H9 (cell line): ENCODE data around the gene NSUN2. TPM values are rescaled to one million over a fixed set of nuclear protein-coding genes. Genes with fewer than 3 reads are reported as not detected.

Experiments
- DNase-seq: peaks from one replicate; pipeline ENCODE4 v3.0.0-alpha.2; 2017
- H2AFZ ChIP-seq: one replicate; pipeline ENCODE4 v1.6.1; 2013; ENCODE audit warnings: mild to moderate bottlenecking, low read length, control low read depth, moderate library complexity
- H2AK5ac ChIP-seq: 2 replicates; pipeline ENCODE4 v1.6.1; 2013; ENCODE audit warnings: low read length, control low read depth, mixed read lengths; ENCODE audit not compliant: insufficient read length
- H2BK120ac ChIP-seq: one replicate; pipeline ENCODE4 v1.6.1; 2013; ENCODE audit warnings: low read depth, mild to moderate bottlenecking, low read length, control low read depth, inconsistent platforms; ENCODE audit not compliant: poor library complexity, severe bottlenecking
- H2BK12ac ChIP-seq: 2 replicates; pipeline ENCODE4 v1.6.1; 2013; ENCODE audit warnings: low read length, control low read depth, mixed read lengths, low read depth; ENCODE audit not compliant: insufficient read length
- H2BK15ac ChIP-seq: 2 replicates; pipeline ENCODE4 v1.6.1; 2013; ENCODE audit warnings: low read depth, low read length, control low read depth
- H2BK20ac ChIP-seq: one replicate; pipeline ENCODE4 v1.6.1; 2013; ENCODE audit warnings: low read depth, mild to moderate bottlenecking, low read length, control low read depth, inconsistent platforms; ENCODE audit not compliant: poor library complexity, severe bottlenecking
- H2BK5ac ChIP-seq: 2 replicates; pipeline ENCODE4 v1.6.1; 2013; ENCODE audit warnings: low read length, control low read depth, mixed read lengths; ENCODE audit not compliant: insufficient read length
- H3K14ac ChIP-seq: 2 replicates; pipeline ENCODE4 v1.6.1; 2013; ENCODE audit warnings: low read length, control low read depth; ENCODE audit not compliant: insufficient read depth
- H3K18ac ChIP-seq: 2 replicates; pipeline ENCODE4 v1.6.1; 2013; ENCODE audit warnings: low read depth, mild to moderate bottlenecking, mixed read lengths, low read length, control low read depth; ENCODE audit not compliant: insufficient read length
- H3K23ac ChIP-seq: 2 replicates; pipeline ENCODE4 v1.6.1; 2013; ENCODE audit warnings: low read length, control low read depth, mixed read lengths, low read depth; ENCODE audit not compliant: insufficient read length
- H3K23me2 ChIP-seq: 2 replicates; pipeline ENCODE4 v1.6.1; 2013; ENCODE audit warnings: low read depth, mild to moderate bottlenecking, mixed read lengths, low read length, control low read depth; ENCODE audit not compliant: insufficient read length, poor library complexity, severe bottlenecking
- H3K27ac ChIP-seq: 2 replicates; pipeline ENCODE4 v1.5.1; 2013; ENCODE audit warnings: low read length, control low read depth, mixed read lengths, low read depth; ENCODE audit not compliant: insufficient read length
- H3K27me3 ChIP-seq: 2 replicates; pipeline ENCODE4 v1.6.1; 2013; ENCODE audit warnings: low read length, control low read depth, inconsistent platforms; ENCODE audit not compliant: insufficient read depth
- H3K4ac ChIP-seq: 2 replicates; pipeline ENCODE4 v1.6.1; 2013; ENCODE audit warnings: low read depth, mild to moderate bottlenecking, control low read depth, inconsistent platforms, low read length, moderate library complexity
- H3K4me1 ChIP-seq: 2 replicates; pipeline ENCODE4 v1.6.1; 2013; ENCODE audit warnings: low read length, control low read depth, inconsistent platforms; ENCODE audit not compliant: insufficient read depth
- H3K4me2 ChIP-seq: 2 replicates; pipeline ENCODE4 v1.6.1; 2013; ENCODE audit warnings: low read length, control low read depth, mixed read lengths; ENCODE audit not compliant: insufficient read length, insufficient read depth
- H3K56ac ChIP-seq: 2 replicates; pipeline ENCODE4 v1.6.1; 2013; ENCODE audit warnings: low read depth, mild to moderate bottlenecking, mixed read lengths, low read length, control low read depth; ENCODE audit not compliant: insufficient read length
- H3K79me1 ChIP-seq: 2 replicates; pipeline ENCODE4 v1.6.1; 2013; ENCODE audit warnings: low read depth, mild to moderate bottlenecking, moderate library complexity, low read length, control low read depth, inconsistent platforms; ENCODE audit not compliant: insufficient read depth, poor library complexity, severe bottlenecking
- H3K79me2 ChIP-seq: 2 replicates; pipeline ENCODE4 v1.6.1; 2013; ENCODE audit warnings: low read length, control low read depth, inconsistent platforms; ENCODE audit not compliant: insufficient read depth
- H3K9ac ChIP-seq: 2 replicates; pipeline ENCODE4 v1.6.1; 2013; ENCODE audit warnings: low read length, control low read depth, mixed read lengths; ENCODE audit not compliant: insufficient read length; ENCODE audit errors: extremely low read depth
- H3K9me3 ChIP-seq: one replicate; pipeline ENCODE4 v1.6.1; 2013; ENCODE audit warnings: low read depth, low read length, inconsistent platforms; ENCODE audit not compliant: control insufficient read depth
- H3T11ph ChIP-seq: one replicate; pipeline ENCODE4 v1.6.1; 2013; ENCODE audit warnings: mild to moderate bottlenecking, low read length, control low read depth, inconsistent platforms
- H4K20me1 ChIP-seq: one replicate; pipeline ENCODE4 v1.6.1; 2013; ENCODE audit not compliant: control insufficient read depth, insufficient read length, insufficient read depth
- H4K5ac ChIP-seq: 2 replicates; pipeline ENCODE4 v1.6.1; 2013; ENCODE audit warnings: low read depth, mild to moderate bottlenecking, mixed read lengths, low read length, control low read depth; ENCODE audit not compliant: insufficient read length
- H4K8ac ChIP-seq: replicated peaks from 2 replicates; pipeline ENCODE4 v1.6.1; 2013; ENCODE audit warnings: low read length, control low read depth, mixed read lengths, low read depth; ENCODE audit not compliant: insufficient read length
- H4K91ac ChIP-seq: 2 replicates; pipeline ENCODE4 v1.6.1; 2013; ENCODE audit warnings: low read depth, mild to moderate bottlenecking, moderate library complexity, mixed read lengths, low read length, control low read depth; ENCODE audit not compliant: insufficient read length
- H3K27ac Mint-ChIP-seq, 3 experiments: 2 replicates in 2 of 3; 3 replicates in 1 of 3; pipeline ENCODE4 v1.8.0; 2020 to 2021; ENCODE audit warnings: mixed read lengths in 3 of 3, mild to moderate bottlenecking in 1 of 3, moderate library complexity in 1 of 3
- H3K27me3 Mint-ChIP-seq: 2 replicates; pipeline ENCODE4 v1.8.0; 2021; ENCODE audit warnings: low read depth, mild to moderate bottlenecking, moderate library complexity, mixed read lengths
- H3K36me3 Mint-ChIP-seq, 3 experiments: 2 replicates in 2 of 3; 3 replicates in 1 of 3; pipeline ENCODE4 v1.8.0; 2020 to 2021; ENCODE audit warnings: low read depth in 3 of 3, mixed read lengths in 3 of 3; ENCODE audit not compliant: insufficient read depth in 1 of 3
- H3K4me1 Mint-ChIP-seq, 2 experiments: 2 replicates each; pipeline ENCODE4 v1.8.0; 2020; ENCODE audit warnings: mixed read lengths in 2 of 2
- H3K4me3 Mint-ChIP-seq, 2 experiments: 2 replicates in 1 of 2; 3 replicates in 1 of 2; pipeline ENCODE4 v1.8.0; 2020 to 2021; ENCODE audit warnings: mild to moderate bottlenecking in 2 of 2, mixed read lengths in 2 of 2, moderate library complexity in 1 of 2
- H3K9me3 Mint-ChIP-seq, 2 experiments: 2 replicates in 1 of 2; 3 replicates in 1 of 2; pipeline ENCODE4 v1.8.0; 2020; ENCODE audit warnings: mild to moderate bottlenecking in 2 of 2, mixed read lengths in 2 of 2, moderate library complexity in 1 of 2
- WGBS: extraction: QIAGEN DNeasy Blood & Tissue Kit; methylation state at CpG from one replicate; pipeline ENCODE4 v1.1.7; 2013; ENCODE audit warnings: missing lambda C conversion rate, low lambda C conversion rate, mixed read lengths; ENCODE audit not compliant: insufficient read length; ENCODE audit errors: extremely low coverage; 5-methylcytosine and 5-hydroxymethylcytosine counted together
- total RNA-seq: library from RNA; stranded (reverse); gene quantifications from 2 replicates; pipeline ENCODE4 v1.2.1, GENCODE V29; 2021
- TF ChIP-seq, protein P1 (sequence below): fragments of 200-600 bp; sonication (generic); conservative IDR thresholded peaks from 3 replicates; pipeline ENCODE4 v1.8.0; 2021; ENCODE audit warnings: antibody characterized with exemption, mild to moderate bottlenecking

Gene NSUN2
- total RNA-seq, 1 experiment from 2014 or later = 115 TPM

GRCh38 chr5:6615034-6615815 lies 17.6 kb downstream of the NSUN2 start:
- Histone ChIP-seq H3K4me2 (no peak overlapping the region), H3K4ac (no peak overlapping the region), H4K91ac (no peak overlapping the region), H3K23ac (no peak overlapping the region), H3K56ac (no peak overlapping the region), H2BK120ac (no peak overlapping the region), H3K9me3 (no peaks in the 10 kb centered on the region), H2AFZ (no peak overlapping the region), H3K4me1 (no peaks in the 10 kb centered on the region), H3K27me3 (no peaks in the 10 kb centered on the region), H2BK15ac (no peak overlapping the region), H2BK20ac (no peak overlapping the region), H2BK5ac (no peak overlapping the region), H2AK5ac (no peak overlapping the region), H3T11ph (no peak overlapping the region), H2BK12ac (no peak overlapping the region), H3K79me1 (peaks cover 7% of the 10 kb centered on the region), H4K20me1 (no peaks in the 10 kb centered on the region), H4K8ac (no peak overlapping the region), H3K9ac (no peak overlapping the region), H3K23me2 (no peaks in the 10 kb centered on the region), H3K79me2 (peaks cover 12% of the 10 kb centered on the region; the same call in 1 of the 2 replicates), H3K14ac (no peak overlapping the region), H3K27ac (no peak overlapping the region), H4K5ac (no peak overlapping the region), H3K18ac (no peak overlapping the region)
- whole genome bisulfite sequencing = no CpG with 5 or more reads among the region's 8 CpGs
- no peaks in the 10 kb centered on the region for H3K9me3 Mint-ChIP-seq
- no peaks in the 10 kb centered on the region for H3K4me1 Mint-ChIP-seq
- peaks cover 47 to 87% (median 75%) of the 10 kb centered on the region in 3 experiments for H3K36me3 Mint-ChIP-seq
- no peak overlapping the region for H3K4me3 Mint-ChIP-seq
- no peaks in the 10 kb centered on the region for H3K27me3 Mint-ChIP-seq
- TF ChIP-seq, protein P1, sequence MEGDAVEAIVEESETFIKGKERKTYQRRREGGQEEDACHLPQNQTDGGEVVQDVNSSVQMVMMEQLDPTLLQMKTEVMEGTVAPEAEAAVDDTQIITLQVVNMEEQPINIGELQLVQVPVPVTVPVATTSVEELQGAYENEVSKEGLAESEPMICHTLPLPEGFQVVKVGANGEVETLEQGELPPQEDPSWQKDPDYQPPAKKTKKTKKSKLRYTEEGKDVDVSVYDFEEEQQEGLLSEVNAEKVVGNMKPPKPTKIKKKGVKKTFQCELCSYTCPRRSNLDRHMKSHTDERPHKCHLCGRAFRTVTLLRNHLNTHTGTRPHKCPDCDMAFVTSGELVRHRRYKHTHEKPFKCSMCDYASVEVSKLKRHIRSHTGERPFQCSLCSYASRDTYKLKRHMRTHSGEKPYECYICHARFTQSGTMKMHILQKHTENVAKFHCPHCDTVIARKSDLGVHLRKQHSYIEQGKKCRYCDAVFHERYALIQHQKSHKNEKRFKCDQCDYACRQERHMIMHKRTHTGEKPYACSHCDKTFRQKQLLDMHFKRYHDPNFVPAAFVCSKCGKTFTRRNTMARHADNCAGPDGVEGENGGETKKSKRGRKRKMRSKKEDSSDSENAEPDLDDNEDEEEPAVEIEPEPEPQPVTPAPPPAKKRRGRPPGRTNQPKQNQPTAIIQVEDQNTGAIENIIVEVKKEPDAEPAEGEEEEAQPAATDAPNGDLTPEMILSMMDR = no peak
- no peak for DNase-seq
- peak overlapping the region in 1 of 3 experiments; percentile 84; a peak in 1 of 7 replicates for H3K27ac Mint-ChIP-seq
